MCF 10A (cell line): ENCODE data around the gene KLF1. TPM values are rescaled to one million over a fixed set of nuclear protein-coding genes. Genes with fewer than 3 reads are reported as not detected.

Experiments used
- BruUV-seq: library from RNA; stranded (reverse); fragments of 400-500 nt; replicated peaks from 2 replicates; lab custom pipeline; 2021; lab: Mats Ljungman, UMichigan
- CTCF ChIA-PET: fragments of 300-600 bp; sonication (Branson Sonifier 250); formaldehyde crosslinking; extraction: SDS; loops from one replicate; lab custom pipeline; 2021; ENCODE audit warnings: antibody characterized with exemption, inconsistent platforms; lab: Yijun Ruan, JAX
- POLR2A ChIA-PET: fragments of 300-600, 350-650 bp; sonication (Branson Sonifier 250); formaldehyde crosslinking; extraction: SDS; loops from one replicate; lab custom pipeline; 2020; ENCODE audit warnings: antibody characterized with exemption, inconsistent platforms; lab: Yijun Ruan, JAX
- DNase-seq: peaks from one replicate; pipeline ENCODE4 v3.0.0-alpha.2; 2018; ENCODE audit not compliant: unreplicated experiment
- H3K27ac Mint-ChIP-seq: one replicate; pipeline ENCODE4 v1.8.0; 2022; ENCODE audit warnings: mild to moderate bottlenecking, low read depth, mixed read lengths; ENCODE audit not compliant: unreplicated experiment
- H3K27me3 Mint-ChIP-seq: one replicate; pipeline ENCODE4 v1.8.0; 2022; ENCODE audit warnings: mixed read lengths; ENCODE audit not compliant: insufficient read depth, unreplicated experiment
- H3K36me3 Mint-ChIP-seq: one replicate; pipeline ENCODE4 v1.8.0; 2022; ENCODE audit warnings: mild to moderate bottlenecking, moderate library complexity, mixed read lengths; ENCODE audit not compliant: insufficient read depth, unreplicated experiment
- H3K4me1 Mint-ChIP-seq: one replicate; pipeline ENCODE4 v1.8.0; 2022; ENCODE audit warnings: mixed read lengths; ENCODE audit not compliant: insufficient read depth, unreplicated experiment
- H3K4me3 Mint-ChIP-seq: one replicate; pipeline ENCODE4 v1.8.0; 2022; ENCODE audit warnings: mild to moderate bottlenecking, moderate library complexity, mixed read lengths; ENCODE audit not compliant: unreplicated experiment
- H3K9me3 Mint-ChIP-seq: one replicate; pipeline ENCODE4 v1.8.0; 2022; ENCODE audit warnings: mixed read lengths; ENCODE audit not compliant: unreplicated experiment
- CTCF ChIP-seq: fragments of 200-600 bp; IDR thresholded peaks from one replicate; pipeline ENCODE4 v1.8.0; 2022; ENCODE audit warnings: antibody characterized with exemption, mild to moderate bottlenecking; ENCODE audit not compliant: unreplicated experiment
- intact Hi-C: fragments of 100-400 bp; cut with micrococcal nuclease; formaldehyde crosslinking; loops from 2 replicates; pipeline ENCODE4 v1.14.1; 2022
- total RNA-seq: library from RNA; stranded (reverse); gene quantifications from 2 replicates; pipeline ENCODE4 v1.2.3, GENCODE V29; 2022

The KLF1 gene
- total RNA-seq, 1 experiment from 2014 or later = not detected

DNA sequence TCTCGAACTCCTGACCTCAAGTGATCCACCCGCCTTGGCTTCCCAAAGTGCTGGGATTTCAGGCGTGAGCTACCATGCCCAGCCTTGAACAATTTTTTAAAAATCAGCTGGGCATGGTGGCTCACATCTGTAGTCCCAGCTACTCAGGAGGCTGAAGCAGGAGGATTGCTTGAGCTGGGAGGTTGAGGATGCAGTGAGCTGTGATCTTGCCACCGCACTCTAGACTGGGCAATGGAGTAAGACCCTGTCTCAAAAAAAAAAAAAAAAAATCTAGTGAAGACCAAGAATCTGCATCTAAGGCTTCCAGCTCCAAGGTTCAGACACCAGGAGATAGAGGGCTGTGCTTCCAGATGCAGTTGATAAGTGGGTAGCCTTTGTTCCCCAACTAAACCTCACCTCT lies 22.9 kb downstream of the KLF1 start:
- H3K4me3 Mint-ChIP-seq = no peak overlapping the region
- no peaks in the 10 kb centered on the region for H3K27me3 Mint-ChIP-seq
- no peaks in the 10 kb centered on the region for H3K4me1 Mint-ChIP-seq
- no peaks in the 10 kb centered on the region for H3K36me3 Mint-ChIP-seq
- intact Hi-C loops = no loop called here
- no peak for DNase-seq
- no peak for TF ChIP-seq CTCF
- no peak overlapping the region for H3K27ac Mint-ChIP-seq
- ChIA-PET CTCF (interaction anchor here (1.0 to 4.4 kb wide), 4 partner anchors 17 to 188 kb away, joined by 3 to 33 read pairs (median 10); no protein-coding TSS in a partner anchor), POLR2A (interaction anchor here (0.5 kb wide), 1 partner anchor 17 kb away, joined by 3 read pairs; no protein-coding TSS in a partner anchor)
- no peaks in the 10 kb centered on the region for H3K9me3 Mint-ChIP-seq
- no TSS peak for BruUV-seq

DNA sequence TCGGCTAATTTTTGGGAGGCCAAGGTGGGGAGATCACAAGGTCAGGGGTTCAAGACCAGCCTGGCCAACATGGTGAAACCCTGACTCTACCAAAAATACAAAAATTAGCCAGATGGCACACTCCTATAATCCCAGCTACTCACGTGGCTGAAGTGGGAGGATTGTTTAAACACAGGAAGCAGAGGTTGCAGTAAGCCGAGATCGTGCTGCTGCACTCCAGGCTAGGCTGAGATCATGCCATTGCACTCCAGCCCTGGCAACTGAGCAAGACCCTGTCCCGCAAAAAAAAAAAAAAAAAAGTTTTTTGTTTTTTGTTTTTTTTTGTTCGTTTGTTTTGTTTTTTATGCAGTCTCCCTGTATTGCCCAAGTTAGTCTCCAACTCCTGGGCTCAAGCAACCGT lies 27.5 kb downstream of the KLF1 start:
- H3K27ac Mint-ChIP-seq = no peak overlapping the region
- no TSS peak for BruUV-seq

GRCh38 chr19:12858041-12858928 lies 28.7 kb downstream of the KLF1 start:
- ChIA-PET POLR2A (no interaction called here), CTCF (interaction anchor here (0.6 kb wide), 1 partner anchor 141 kb away, joined by 3 read pairs; no protein-coding TSS in a partner anchor)

More for the DNA sequence above, 27.5 kb downstream of the KLF1 start:
- POLR2A ChIA-PET = no interaction called here
- H3K9me3 Mint-ChIP-seq = no peaks in the 10 kb centered on the region
- no peaks in the 10 kb centered on the region for H3K27me3 Mint-ChIP-seq
- H3K4me3 Mint-ChIP-seq = no peak overlapping the region
- intact Hi-C loops = no loop called here
- no peak for DNase-seq
- no peaks in the 10 kb centered on the region for H3K36me3 Mint-ChIP-seq
- no peaks in the 10 kb centered on the region for H3K4me1 Mint-ChIP-seq
- CTCF ChIA-PET = no interaction called here
- no peak for TF ChIP-seq CTCF

More at GRCh38 chr19:12858041-12858928, 28.7 kb downstream of the KLF1 start:
- Mint-ChIP-seq H3K27me3 (no peaks in the 10 kb centered on the region), H3K4me3 (no peak overlapping the region), H3K27ac (no peak overlapping the region), H3K36me3 (no peaks in the 10 kb centered on the region), H3K4me1 (no peaks in the 10 kb centered on the region), H3K9me3 (no peaks in the 10 kb centered on the region)
- BruUV-seq = no TSS peak
- DNase-seq = no peak
- TF ChIP-seq CTCF = no peak
- intact Hi-C loops = no loop called here
